Retinal pigment epithelial cell (primary cell): Measurements from ENCODE around the gene AIPL1.

Experiments
- DNase-seq: peaks from one replicate; pipeline ENCODE4 v3.0.0-alpha.2; 2010; ENCODE audit warnings: low read depth
- H3K4me3 ChIP-seq: 2 replicates; pipeline ENCODE4 v1.5.1; 2011; ENCODE audit warnings: mild to moderate bottlenecking, low read length, control low read depth, moderate library complexity
- CTCF ChIP-seq: conservative IDR thresholded peaks from 2 replicates; pipeline ENCODE4 v1.5.1; 2011; ENCODE audit warnings: low read depth, low read length, control low read depth, inconsistent platforms

Gene AIPL1

GRCh38 chr17:6465206-6466003 lies 30.5 kb upstream of the AIPL1 start:
- no peak overlapping the region for H3K4me3 ChIP-seq
- DNase-seq: no peak
- no peak for TF ChIP-seq CTCF

- no peak overlapping the region for H3K4me3 ChIP-seq
- DNase-seq: no peak
- no peak for TF ChIP-seq CTCF
Measured at GRCh38 chr17:6464446-6465041, 29.6 kb upstream of the AIPL1 start.

DNA sequence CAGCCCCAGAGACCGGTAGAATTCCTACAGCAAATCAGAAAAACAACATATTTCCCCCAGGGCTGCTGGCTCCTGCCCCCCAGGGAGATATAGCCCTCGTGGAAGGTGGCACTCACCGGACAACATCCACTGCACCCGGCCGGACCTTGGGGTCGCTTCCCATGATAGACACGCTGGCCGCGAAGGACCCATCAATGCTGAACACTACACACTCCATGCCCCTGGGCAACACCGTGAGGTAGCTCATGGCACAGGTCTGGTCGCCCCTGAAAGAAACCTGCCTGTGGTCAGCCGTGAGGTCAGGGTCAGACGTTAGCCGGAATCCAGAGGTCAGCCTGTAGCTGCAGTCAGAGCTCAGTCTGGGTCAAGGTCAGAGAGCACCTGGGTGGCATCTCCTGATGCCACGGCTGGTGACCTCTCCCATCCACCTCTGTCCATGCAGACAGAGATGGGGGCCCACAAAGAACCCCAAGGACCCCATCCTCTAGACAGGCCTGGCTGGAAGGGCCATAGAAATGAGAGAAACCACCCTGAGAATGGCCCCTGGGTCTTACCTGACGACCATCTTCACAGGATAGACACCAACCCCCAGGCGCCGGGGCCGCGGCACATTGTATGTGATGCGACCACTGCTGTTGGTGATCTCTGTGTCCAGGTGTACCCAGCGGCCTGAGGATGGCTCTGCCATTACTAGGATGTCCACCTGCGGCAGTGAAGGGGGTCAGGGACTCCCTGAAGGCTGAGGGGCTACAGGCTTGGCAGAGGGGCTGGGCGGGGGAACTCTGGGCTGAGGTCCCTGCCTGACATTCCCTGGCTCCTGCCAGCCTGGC lies 28.9 kb upstream of the AIPL1 start:
- no peak for DNase-seq
- no peak overlapping the region for H3K4me3 ChIP-seq
- no peak for TF ChIP-seq CTCF

- H3K4me3 ChIP-seq: no peak overlapping the region
- no peak for DNase-seq
- no peak for TF ChIP-seq CTCF
Measured at GRCh38 chr17:6462692-6463091, 27.8 kb upstream of the AIPL1 start.

GRCh38 chr17:6461792-6462524 lies 27.0 kb upstream of the AIPL1 start:
- TF ChIP-seq CTCF: no peak
- DNase-seq: no peak
- no peak overlapping the region for H3K4me3 ChIP-seq

GRCh38 chr17:6461246-6461645 lies 26.3 kb upstream of the AIPL1 start:
- DNase-seq: no peak
- no peak for TF ChIP-seq CTCF
- H3K4me3 ChIP-seq: no peak overlapping the region
